ENCODE measurements around the gene ZNF892.
"Not testable (repeated sequence)": the region's sequence is repeated elsewhere in the genome, so short reads cannot be mapped to it uniquely, and the experiment has no call there.

ZNF892 gene

DNA sequence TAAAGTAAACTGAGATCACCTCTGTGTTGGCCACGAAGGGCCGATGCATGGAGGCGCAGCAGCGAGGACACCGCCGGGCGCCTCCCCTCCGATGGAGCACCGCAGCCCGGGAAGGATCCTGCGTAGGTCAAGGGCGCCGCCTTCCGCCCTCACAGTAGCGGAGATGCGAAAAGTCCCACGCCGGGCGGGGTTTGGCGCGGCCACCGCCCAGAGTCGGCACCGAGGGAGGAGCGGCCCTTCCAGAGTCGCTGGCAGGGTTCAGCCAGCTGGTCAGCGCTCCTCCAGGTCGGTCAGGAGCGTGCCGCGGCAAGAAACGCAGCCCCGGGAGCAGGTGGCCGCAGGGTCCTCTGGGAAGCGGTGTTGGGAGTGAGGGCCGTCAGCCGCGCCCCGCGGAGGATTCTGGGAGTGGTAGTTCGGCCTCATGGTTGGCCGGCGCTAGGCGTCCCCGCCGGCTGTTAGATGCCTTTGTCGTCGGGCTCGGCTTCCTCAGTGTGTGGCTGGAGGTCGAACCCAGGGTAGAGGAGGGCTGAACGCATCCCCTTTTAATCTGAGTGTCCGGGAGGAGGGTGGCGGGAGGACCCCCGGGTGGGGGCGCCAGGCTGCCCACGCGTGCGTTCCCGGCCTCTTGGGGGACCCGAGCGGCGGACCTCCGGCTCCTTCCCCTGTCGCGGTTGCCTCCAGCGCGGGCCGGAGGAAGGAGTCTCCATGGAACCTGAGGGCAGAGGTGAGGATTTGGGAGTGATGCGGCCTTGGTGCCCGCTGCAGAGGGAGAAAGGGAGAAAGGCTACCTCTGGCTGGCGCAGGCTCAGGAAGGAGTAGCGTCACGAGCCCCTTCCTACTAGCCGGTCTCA is at the start of gene ZNF892:
Gene ZNF892 (plus strand): TSS at position 411 of the 851 bp plus-strand sequence. CDS start 295 bp downstream, at position 706.
- DNase-seq: peak; percentile 74

DNA sequence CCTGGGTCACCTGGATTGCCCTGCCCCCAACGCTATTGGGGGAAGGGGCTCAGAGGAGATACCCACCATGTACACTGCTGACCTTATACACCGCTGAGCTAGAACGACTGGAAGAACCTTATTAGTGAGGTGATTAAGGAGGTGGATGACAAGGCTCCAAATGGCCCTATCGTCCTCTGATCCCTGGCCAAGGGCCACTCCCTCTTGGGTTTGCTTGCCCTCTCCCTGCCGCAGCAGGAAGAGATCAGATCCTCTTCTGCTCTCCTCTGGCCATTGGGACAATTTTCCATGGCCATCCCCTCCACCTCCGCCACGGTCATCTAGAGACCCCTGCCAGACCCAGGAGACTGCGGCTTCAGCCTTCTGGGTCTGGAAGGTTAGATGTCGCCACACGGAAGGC is 48.9 kb upstream of the ZNF892 start:
- no peak for DNase-seq

DNA sequence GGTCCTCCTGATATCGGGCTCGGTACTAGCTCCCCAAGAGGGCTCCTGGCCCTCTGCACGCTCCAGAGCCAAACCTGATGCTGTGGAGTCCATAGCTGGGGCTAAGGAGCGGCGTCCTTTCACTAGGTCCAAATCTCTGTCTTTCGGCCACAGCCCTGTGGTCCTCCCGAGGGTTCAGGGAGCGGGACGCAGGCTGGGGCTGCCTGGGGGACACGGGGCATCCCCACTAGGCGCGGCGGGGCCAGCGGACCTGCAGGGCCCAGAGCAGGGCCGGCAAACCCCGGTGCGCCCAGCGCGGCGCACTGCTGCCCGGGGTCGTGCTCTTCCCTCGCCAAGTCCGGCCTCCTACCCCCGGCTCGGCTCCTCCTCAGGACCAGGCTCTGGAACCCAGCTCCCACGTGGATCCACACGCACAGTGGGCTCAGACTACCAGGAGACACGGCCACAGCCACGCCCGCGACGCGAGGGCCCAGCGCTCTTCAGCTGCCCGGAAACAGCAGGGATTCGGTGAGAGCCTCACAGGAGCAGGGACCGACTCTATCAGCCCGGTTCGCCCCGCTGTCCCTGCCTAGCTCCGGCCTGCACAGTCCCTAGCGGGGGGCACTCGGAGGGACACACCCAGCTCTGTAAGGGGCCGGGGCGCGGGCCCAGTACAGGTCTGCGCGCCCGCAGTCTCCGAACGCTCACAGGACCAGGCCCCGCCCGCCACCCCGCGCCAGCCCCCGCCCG is 48.3 kb upstream of the ZNF892 start:
- peak; percentile 1 for DNase-seq

DNA sequence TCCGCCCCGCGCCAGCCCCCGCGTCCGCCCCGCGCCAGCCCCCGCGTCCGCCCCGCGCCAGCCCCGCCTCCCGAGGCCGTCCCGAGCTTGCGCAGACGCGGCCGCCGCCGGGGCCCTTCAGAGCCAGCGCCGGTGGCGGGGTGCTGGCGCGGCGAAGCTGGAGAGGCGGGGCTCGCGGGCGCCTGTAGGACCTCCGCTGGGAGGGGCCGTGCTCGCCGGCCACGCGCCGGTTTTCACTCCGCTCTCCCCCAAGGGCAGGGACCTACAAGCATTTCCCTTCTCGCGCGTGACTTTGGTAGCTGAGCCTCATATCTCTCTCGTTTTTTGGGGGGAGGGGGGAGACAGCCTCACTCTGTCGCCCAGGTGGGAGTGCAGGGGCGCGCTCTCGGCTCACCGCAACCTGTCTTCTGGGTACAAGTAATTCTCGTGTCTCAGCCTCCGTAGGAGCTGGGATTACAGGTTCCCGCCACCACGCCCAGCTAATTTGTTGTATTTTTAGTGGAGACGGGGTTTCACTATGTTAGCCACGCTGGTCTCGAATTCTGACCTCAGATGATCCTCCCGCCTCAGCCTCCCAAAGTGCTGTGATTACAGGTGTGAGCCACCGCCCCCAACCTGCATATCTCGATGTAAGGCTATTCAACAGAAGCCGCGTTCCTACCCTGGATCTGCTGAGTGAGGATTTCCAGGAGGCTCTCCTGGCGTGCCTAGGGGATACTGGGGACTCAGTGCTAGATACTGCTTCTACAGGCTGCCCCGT is 47.5 kb upstream of the ZNF892 start, which contains the start of gene ZNF514:
Gene ZNF514 (minus strand): TSS at position 159 of the 760 bp plus-strand sequence. CDS start 6,595 bp downstream, outside the sequence.
- DNase-seq: peak; percentile 16

DNA sequence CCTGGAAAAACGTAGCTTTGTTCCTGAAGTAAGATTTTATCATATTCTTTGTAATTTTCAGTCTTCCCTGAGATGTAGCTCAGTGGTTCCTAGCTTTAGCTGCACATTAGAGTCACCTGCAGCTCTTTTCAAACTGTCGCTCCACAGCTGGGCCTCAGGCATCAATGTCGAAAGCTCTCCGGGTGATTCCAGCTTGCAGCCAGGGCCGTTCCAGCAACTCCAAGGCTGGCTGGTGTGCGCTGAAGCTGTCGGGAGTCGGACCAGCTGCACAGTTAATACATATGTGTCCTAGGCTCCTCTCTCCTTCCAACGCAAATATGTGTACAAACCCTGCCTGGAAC is 42.3 kb upstream of the ZNF892 start:
- DNase-seq: no peak

DNA sequence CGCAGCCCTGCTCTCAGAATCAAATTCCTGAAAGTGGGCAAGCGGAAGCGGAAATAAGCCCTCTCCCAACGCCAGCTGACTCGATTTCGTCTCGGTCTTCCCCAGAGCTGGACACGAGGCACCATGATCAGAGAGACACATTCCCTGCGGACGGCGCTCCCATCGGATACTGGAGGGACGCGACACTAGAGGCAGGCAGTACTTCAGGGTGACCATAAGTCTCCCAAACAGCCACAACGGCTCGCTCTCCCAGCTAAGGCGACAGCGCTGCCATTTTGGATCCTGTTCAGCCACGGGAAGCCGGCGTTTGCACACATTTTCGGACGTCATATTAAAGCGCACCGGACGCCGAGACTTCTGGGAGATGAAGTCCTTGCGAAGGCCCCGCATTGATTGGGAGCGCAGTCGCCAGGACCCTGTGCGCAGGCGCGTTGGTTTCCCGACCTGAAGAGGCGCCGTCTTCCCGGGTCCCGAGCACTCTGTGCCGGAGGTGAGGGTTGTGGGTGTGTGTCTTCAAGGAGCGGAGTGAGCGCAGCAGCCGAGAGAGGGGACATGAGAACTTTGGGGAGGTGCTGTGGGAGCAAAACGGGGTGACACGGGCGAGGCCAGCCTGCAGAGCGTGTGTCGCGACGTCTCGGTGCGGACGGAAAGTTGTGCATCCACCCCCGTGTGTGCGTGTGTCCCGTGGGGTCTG is 41.8 kb upstream of the ZNF892 start, which contains the start of gene ZNF2:
Gene ZNF2 (plus strand): TSS at position 439 of the 694 bp plus-strand sequence. CDS start 10,418 bp downstream, outside the sequence.
- DNase-seq: peak; percentile 98

DNA sequence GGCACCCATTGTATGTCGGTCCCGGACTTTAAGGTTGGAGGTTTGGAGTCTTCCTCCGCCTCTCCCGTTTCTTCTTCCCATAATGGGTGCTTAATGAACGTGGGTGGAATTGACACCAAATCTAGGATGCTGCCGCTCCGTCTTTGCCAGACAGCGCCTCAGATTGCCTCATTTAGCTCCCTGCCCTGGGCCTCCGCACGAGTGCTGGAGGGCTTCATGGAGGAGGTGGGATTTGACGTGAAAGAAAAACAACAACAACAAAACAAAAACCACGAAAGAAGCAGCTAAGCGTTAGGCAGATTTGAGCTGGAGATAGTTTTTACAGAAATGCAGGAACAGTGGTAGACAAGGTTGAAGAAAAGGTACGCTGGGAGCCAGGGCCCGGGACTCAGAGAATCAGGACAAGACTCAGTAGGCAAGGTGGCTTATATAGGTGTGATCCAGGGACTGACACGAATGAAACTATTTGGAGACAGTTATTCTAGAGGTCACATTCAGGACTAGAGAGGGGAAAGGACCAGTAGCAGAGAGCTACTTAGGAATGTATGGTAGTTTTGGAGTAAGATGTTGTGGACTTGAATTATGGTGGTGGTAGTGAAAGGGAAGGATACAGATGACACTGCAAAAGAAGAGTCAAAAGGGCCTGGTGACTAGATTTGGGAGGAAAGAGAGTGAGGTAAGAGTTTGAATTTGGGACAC is 41.1 kb upstream of the ZNF892 start:
- DNase-seq: no peak

DNA sequence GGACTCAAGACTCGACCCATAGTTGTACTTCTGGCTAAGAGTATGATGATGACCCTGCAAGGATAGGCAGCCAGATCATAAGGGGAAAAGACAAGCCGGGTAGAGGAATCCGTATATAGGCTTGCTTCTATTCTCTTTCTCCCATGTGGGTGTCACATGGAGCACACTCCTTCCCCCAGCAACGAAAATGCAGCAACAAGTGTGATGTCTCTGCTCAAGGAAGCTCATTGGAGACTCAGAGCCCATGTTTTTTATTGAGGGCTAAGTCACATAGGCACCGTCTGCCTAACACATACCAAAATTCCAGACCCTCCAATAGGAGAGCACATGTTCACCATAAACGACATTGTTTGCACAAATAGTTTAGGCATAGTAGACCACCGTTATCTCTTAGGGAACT is 35.4 kb upstream of the ZNF892 start:
- DNase-seq: no peak

DNA sequence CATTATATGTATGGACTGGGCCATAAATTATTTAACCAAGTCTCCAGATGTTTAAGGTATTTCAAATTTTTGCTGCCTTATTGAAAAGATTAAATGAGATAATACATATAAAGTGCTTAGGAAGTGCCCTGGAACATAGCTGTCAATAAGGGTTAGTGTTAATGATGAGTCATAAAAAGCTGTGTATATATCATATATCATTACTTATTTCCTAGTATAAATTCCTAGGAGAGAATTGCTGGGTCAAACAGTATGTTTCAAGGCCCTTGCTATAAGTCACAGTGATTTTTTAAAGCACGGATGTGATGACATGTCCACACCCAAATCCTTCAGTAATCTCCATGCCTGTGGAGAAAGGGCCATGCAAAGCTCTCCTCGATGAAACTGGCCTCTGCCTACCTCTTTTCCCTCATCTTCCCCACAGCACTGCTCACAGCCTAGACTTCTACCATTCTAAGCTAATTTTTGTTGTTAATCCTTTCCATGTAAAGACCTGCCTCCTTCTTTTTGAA is 33.2 kb upstream of the ZNF892 start:
- no peak for DNase-seq

DNA sequence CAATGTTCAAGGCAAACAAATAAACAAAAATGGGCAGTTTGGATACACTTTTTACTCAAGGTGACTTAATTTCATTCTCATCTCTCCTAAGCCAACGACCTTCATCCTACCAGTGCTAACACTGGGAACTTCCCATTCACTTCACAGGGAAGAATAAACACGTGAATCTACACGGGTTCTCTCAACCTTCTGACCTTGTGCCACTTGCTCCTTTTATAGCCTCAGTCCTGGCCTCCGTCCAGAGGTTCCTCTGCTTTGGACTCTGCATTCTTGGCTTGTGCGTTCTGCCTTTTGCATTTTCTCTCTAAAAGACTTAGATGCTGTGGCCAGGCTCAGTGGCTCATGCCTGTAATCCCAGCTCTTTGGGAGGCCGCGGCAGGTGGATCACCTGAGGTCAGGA is 27.9 kb upstream of the ZNF892 start:
- no peak for DNase-seq

DNA sequence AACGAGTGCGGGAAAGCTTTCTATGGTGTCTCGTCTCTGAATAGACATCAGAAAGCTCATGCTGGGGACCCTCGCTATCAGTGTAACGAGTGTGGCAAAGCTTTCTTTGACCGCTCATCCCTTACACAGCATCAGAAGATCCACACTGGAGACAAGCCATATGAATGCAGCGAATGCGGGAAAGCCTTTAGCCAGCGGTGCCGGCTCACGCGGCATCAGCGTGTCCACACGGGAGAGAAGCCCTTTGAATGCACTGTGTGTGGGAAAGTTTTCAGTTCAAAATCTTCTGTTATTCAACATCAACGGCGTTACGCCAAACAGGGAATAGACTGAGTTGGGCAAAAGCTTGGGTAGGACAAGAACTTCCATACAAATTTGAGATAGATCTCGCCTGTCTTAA is 25.5 kb upstream of the ZNF892 start:
- no peak for DNase-seq

DNA sequence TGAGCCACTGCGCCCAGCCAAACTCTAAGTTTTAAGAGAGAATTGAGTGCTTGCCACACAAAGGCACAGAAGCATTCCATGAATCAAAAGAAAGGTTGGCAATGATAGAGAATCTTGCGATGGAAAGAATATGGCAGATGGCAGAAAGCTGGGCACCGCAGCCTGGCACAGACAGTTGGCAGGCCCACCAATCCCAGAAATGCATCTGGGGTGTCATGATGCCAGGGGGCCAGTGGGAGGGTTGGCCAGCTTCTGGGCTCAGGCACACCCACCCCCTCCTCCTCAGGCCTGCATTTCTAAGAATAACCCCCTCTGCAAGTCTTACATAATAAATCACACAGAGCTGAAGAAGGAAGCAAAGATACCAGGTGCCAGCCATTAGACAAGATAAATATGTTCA is 22.1 kb upstream of the ZNF892 start:
- no peak for DNase-seq

DNA sequence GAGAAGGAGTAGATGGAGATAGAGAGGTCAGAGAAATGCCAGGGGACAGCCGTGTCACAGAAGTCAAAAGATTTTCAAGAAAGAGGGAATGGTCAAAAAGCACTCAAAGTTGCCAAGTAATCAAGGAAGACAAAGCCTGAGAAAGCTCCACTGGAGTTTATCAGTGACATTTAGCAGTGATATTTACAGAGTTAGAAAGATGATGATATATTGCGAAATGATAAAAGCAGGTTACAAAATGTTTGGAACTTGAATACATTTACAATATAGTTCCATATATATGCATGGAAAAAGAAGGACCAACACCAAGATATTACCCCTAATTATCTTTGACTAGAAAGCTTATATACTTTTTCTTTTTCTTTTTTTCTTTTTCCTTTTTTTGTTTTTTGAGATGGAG is 21.3 kb upstream of the ZNF892 start:
- no peak for DNase-seq

DNA sequence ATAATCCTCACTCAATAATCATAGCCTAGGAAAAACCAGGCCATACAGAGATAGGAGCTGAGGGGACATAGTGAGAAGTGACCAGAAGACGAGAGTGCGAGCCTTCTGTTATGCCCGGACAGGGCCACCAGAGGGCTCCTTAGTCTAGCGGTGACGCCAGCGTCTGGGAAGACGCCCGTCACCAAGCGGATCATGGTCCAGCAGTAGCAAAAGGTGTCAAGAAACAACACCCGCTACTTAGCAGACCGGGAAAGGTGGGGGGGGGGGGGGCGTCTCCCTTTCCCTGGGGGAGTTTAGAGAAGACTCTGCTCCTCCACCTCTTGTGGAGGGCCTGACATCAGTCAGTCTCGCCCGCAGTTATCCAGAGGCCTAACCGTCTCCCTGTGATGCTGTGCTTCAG is 14.4 kb upstream of the ZNF892 start:
- DNase-seq: not testable (repeated sequence)

DNA sequence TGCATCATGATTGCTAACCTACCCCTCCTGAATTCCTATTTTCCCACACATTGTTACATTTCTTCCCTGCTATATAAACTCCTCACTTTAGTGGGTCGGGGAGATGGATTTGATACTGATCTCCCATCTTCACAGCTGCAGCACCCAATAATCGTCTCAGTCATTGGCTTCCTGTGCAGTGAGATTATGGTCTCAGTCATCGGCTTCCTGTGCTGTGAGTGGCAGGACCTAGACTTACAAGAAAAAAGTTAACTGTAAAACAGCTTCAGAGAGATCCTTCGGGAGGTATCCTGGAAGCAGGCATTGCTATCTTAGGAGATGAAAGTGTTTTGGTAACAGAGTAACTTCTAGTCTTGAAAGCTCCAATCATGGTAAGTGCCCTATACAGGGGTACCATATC is 3.4 kb upstream of the ZNF892 start:
- DNase-seq: no peak

DNA sequence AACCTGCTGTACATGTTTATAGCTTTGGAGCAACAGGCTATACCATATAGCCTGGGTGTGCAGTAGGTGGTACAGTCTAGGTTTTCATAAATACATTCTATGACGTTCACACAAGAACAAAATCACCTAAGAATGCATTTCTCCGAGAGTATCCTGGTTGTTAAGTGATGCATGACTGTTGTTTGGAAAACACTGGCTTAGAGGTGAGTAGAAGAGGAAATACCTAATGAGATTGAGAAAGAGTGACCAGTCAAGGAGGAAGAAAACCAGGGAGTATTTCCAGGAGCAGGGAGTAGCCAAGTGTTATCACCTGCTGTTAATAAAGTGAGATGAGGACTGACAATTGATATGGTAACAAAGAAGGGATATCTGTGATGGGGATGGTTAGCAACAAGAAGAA is 2.9 kb upstream of the ZNF892 start:
- DNase-seq: no peak

DNA sequence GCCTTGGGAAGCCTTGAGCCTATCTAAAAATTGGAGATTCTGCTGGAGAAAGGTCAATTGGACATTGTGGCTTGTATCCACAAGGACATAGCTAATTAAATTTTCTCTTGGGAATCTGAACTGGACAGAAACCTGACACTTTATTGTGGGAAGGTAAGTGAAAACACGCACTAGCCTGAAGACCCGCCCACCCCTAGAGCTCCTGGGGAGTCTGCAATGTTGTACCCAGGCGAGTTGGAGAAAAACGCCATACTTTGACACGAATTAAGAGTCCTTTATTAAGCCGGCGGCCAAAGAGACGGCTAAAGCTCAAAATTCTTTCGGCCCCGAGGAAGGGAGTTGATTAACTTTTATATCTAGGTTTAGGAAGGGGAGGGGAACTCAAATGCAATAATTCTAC is 1.2 kb upstream of the ZNF892 start:
- no peak for DNase-seq

DNA sequence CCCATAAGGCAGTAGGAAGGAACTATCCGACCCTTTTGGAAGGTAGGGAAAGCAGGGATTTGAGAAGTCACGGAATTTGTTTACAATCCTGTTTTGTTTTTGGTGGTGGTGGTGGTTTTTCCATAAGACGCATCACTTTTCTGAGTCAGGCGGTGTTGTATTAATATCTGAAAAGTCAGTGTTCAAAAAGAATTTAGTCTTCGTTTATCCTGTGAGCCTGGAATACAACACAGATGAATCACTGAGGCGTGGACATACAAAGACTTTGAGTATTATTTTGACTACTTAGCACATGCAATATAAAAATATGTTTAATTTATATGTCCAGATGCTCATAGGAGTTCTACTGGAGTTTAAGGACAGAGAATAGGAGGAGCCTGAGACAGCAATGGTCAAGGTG is 785 bp downstream of the ZNF892 start:
- DNase-seq: no peak

DNA sequence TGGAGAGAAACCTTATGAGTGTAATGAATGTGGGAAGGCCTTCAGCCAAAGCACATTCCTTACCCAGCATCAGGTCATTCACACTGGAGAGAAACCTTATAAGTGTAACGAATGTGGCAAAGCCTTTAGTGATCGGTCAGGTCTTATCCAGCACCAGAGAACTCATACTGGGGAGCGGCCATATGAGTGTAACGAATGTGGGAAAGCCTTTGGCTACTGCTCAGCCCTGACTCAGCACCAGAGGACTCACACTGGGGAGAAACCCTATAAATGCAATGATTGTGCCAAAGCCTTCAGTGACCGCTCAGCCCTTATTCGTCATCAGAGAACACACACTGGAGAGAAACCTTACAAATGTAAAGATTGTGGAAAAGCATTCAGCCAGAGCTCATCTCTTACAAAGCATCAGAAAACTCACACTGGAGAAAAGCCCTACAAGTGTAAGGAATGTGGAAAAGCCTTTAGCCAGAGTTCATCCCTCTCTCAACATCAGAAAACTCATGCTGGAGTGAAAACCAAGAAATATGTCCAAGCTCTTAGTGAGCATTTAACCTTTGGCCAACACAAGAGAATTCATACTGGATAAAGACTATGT is 7.8 kb downstream of the ZNF892 start:
- DNase-seq: no peak

DNA sequence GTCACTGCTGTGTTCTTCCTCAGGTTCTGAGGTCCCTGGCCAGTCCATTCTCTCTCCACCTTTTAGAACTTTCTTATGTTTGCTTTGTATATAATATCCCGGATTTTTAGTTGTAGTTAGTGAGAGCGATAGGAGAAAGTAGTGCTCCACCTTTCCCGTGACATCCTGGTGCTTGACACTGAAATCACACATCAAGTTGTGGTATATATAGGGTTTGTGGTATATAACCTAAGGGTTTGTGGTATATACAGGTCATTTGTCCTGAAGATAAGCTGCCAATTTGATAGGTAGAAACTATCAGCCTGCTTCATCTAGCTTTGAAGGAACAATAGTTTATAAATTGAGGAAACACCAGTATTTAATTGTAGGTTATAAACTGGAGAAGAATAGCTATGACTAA is 13.1 kb downstream of the ZNF892 start:
- DNase-seq: no peak

DNA sequence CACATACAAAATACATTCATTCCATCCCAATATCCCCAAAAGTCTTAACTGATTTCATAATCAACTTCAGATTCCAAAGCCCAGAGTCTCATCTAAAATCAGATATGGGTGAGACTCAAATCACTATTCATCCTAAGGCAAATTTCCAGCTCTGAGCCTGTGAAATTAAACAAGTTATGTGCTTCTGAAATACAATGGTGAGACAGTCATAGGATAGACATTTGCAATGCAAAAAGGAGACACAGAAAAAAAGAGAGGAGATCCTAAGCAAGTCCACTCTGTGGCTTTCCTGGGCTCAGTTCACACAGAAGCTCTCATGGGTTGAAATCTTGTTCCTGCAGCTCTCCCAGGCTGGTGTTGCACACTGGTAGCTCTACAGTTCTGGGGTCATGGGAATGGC is 18.3 kb downstream of the ZNF892 start:
- DNase-seq: no peak
